GM19193 (cell line): ENCODE measurements around the gene PDZD11.

Source experiments
- POLR2A ChIP-seq: IDR thresholded peaks from 4 replicates; pipeline ENCODE4 v1.6.1; 2011; ENCODE audit not compliant: insufficient read depth, insufficient read length; ENCODE audit errors: extremely low read depth

The PDZD11 gene

GRCh38 chrX:70289793-70290770 lies at the start of gene PDZD11, which contains the start of gene KIF4A:
Gene PDZD11 (minus strand): TSS chrX:70289927. CDS start chrX:70289341, 586 bp downstream.
Gene KIF4A (plus strand): TSS chrX:70290104. CDS start chrX:70290459, 355 bp downstream.
- peak; percentile 82 for TF ChIP-seq POLR2A

- no peak for TF ChIP-seq POLR2A
Observed at GRCh38 chrX:70338290-70338689, 48.6 kb upstream of the PDZD11 start.

- TF ChIP-seq POLR2A = no peak
Observed at GRCh38 chrX:70336767-70337166, 47.0 kb upstream of the PDZD11 start.

- TF ChIP-seq POLR2A = no peak
Observed at GRCh38 chrX:70332600-70332999, 42.9 kb upstream of the PDZD11 start.

GRCh38 chrX:70331161-70331560 lies 41.4 kb upstream of the PDZD11 start:
- TF ChIP-seq POLR2A = no peak

- TF ChIP-seq POLR2A = no peak
Observed at GRCh38 chrX:70324326-70324725, 34.6 kb upstream of the PDZD11 start.

GRCh38 chrX:70322784-70323183 lies 33.1 kb upstream of the PDZD11 start:
- no peak for TF ChIP-seq POLR2A

GRCh38 chrX:70313503-70313902 lies 23.8 kb upstream of the PDZD11 start:
- no peak for TF ChIP-seq POLR2A

GRCh38 chrX:70301716-70302115 lies 12.0 kb upstream of the PDZD11 start:
- TF ChIP-seq POLR2A = no peak

- no peak for TF ChIP-seq POLR2A
Observed at GRCh38 chrX:70293621-70294020, 3.9 kb upstream of the PDZD11 start.

- no peak for TF ChIP-seq POLR2A
Observed at GRCh38 chrX:70292788-70293187, 3.1 kb upstream of the PDZD11 start.

GRCh38 chrX:70289168-70289792 lies 447 bp downstream of the PDZD11 start:
- no peak for TF ChIP-seq POLR2A

GRCh38 chrX:70281951-70282350 lies 7.8 kb downstream of the PDZD11 start, which contains the start of gene RAB41:
Gene RAB41 (plus strand): TSS chrX:70282172. CDS start chrX:70282218, 46 bp downstream.
- no peak for TF ChIP-seq POLR2A

GRCh38 chrX:70280573-70280972 lies 9.2 kb downstream of the PDZD11 start:
- no peak for TF ChIP-seq POLR2A

- no peak for TF ChIP-seq POLR2A
Observed at GRCh38 chrX:70279081-70279480, 10.6 kb downstream of the PDZD11 start.
